Kidney glomerular epithelial cell (primary cell): ENCODE measurements around the gene IL2RG.

Experiments used
- DNase-seq: peaks from one replicate; lab custom pipeline; 2025; lab: John Stamatoyannopoulos, UW

Gene IL2RG

GRCh38 chrX:71068044-71068918, 43.1 kb downstream of the IL2RG start, which contains the start of gene SNX12:
SNX12 (minus strand) TSS chrX:71068334; CDS start chrX:71068306, 28 bp downstream.
- DNase-seq, result peak; percentile 80

- DNase-seq, result peak; percentile 11
Measured at GRCh38 chrX:71067712-71068043, 43.7 kb downstream of the IL2RG start.

GRCh38 chrX:71067089-71067488, 44.3 kb downstream of the IL2RG start:
- DNase-seq, result no peak

- no peak for DNase-seq
Measured at GRCh38 chrX:71060127-71060526, 51.2 kb downstream of the IL2RG start.

GRCh38 chrX:71057848-71058530, 53.4 kb downstream of the IL2RG start:
- DNase-seq, result no peak
